ENCODE measurements around the gene ADAT2. TPM values are rescaled to one million over a fixed set of nuclear protein-coding genes. Genes with fewer than 3 reads are reported as not detected.

ADAT2 gene
- total and polyA plus RNA-seq, 2 donors (not counting 1 experiment from before 2014, with no cell fraction given): 13.6 to 16.0 TPM

DNA sequence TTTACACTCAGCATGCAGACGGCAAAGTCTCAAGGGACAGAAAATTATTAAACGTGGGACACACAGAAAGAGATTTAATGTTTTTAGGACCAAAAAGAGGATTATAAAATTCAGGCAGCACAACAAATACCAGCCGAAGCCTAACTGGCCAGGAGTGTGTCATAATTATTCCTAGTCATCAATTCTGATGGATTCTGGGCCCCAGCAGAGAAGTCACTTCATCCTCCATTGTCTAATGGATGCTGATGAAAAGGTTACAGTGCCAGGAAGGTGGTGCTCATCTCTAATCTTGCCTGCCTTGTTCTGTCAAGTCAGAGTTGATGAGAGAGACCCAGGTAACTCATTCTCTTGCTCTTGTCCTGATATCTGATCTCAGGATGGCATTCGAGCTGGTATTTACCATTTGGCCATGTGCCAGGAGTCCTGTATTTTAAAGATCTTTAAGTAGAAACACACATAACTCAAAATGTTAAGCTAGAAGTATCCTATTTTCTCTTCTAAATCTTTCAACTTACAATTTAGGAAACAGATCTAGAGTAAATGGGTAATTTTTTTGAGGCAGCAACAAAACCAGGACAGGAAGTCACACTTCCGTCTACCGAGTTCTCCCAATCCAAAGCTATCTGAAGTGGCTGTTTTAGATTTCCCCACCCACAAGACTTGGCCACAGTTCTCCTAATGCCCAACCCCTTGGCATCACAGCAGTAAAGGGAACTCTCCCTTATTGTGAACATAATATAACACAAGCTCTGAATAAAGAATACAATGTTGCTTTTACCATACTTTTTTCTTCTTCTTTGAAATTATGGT, 50.0 kb downstream of the ADAT2 start:
- Histone ChIP-seq H3K36me3 (replicated peaks in 1 of 2; ENCODE audit: control extremely low read depth in 1 of 2, control insufficient read depth in 1 of 2, extremely low read depth in 1 of 2, insufficient read depth in 2 of 2, low read length in 1 of 2) (no peaks in the 10 kb centered on the region), H3K9me3 (ENCODE audit: control extremely low read depth in 1 of 3, control insufficient read depth in 2 of 3, insufficient read depth in 1 of 3, low read length in 2 of 3) (no peaks in the 10 kb centered on the region), H3K4me3 (ENCODE audit: control extremely low read depth in 1 of 5, extremely low read depth in 1 of 5, insufficient read depth in 1 of 5, low read depth in 2 of 5, low read length in 4 of 5) (no peak overlapping the region), H2AFZ (ENCODE audit: insufficient read depth, low read depth, low read length, poor library complexity, severe bottlenecking) (peak overlapping the region; percentile 44), H4K20me1 (ENCODE audit: control insufficient read depth, insufficient read depth, low read length, poor library complexity, severe bottlenecking) (no peaks in the 10 kb centered on the region), H3K27ac (ENCODE audit: low read length in 2 of 2) (no peak overlapping the region), H3K9ac (ENCODE audit: low read length) (no peak overlapping the region), H3K4me1 (ENCODE audit: control insufficient read depth in 2 of 2, insufficient read depth in 2 of 2, low read length in 2 of 2) (peaks cover 0 to 2% of the 10 kb centered on the region in 2 donors), H3K27me3 (replicated peaks in 1 of 4; ENCODE audit: control extremely low read depth in 1 of 4, control insufficient read depth in 3 of 4, insufficient read depth in 4 of 4, low read length in 3 of 4) (no peaks in the 10 kb centered on the region), H3K79me2 (ENCODE audit: control insufficient read depth, insufficient read depth, low read length) (no peaks in the 10 kb centered on the region), H3K4me2 (replicated peaks; ENCODE audit: low read depth, low read length, poor library complexity, severe bottlenecking) (no peak overlapping the region)
- Mint-ChIP-seq H3K9me3 (ENCODE audit: insufficient read depth) (no peaks in the 10 kb centered on the region), H3K4me1 (peaks cover 14% of the 10 kb centered on the region), H3K4me3 (no peak overlapping the region), H3K27me3 (peaks cover 4% of the 10 kb centered on the region), H3K27ac (no peak overlapping the region)
- POLR2A ChIA-PET: no interaction called here
- DNase-seq (no peak), ATAC-seq (ENCODE audit: low read depth) (no peak)
- 54% methylated on average over 3 of the region's 6 CpGs for WGBS (ENCODE audit: insufficient coverage)
- CTCF ChIA-PET: no interaction called here
- intact Hi-C loops (cut with micrococcal nuclease): no loop called here
- TF ChIP-seq EZH2 (IDR thresholded peaks at IDR 0.05; ENCODE audit: borderline replicate concordance, insufficient read depth, low read depth, low read length, poor library complexity, severe bottlenecking): no peak
- TF ChIP-seq, protein P1, sequence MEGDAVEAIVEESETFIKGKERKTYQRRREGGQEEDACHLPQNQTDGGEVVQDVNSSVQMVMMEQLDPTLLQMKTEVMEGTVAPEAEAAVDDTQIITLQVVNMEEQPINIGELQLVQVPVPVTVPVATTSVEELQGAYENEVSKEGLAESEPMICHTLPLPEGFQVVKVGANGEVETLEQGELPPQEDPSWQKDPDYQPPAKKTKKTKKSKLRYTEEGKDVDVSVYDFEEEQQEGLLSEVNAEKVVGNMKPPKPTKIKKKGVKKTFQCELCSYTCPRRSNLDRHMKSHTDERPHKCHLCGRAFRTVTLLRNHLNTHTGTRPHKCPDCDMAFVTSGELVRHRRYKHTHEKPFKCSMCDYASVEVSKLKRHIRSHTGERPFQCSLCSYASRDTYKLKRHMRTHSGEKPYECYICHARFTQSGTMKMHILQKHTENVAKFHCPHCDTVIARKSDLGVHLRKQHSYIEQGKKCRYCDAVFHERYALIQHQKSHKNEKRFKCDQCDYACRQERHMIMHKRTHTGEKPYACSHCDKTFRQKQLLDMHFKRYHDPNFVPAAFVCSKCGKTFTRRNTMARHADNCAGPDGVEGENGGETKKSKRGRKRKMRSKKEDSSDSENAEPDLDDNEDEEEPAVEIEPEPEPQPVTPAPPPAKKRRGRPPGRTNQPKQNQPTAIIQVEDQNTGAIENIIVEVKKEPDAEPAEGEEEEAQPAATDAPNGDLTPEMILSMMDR (IDR thresholded peaks at IDR 0.05): no peak

DNA sequence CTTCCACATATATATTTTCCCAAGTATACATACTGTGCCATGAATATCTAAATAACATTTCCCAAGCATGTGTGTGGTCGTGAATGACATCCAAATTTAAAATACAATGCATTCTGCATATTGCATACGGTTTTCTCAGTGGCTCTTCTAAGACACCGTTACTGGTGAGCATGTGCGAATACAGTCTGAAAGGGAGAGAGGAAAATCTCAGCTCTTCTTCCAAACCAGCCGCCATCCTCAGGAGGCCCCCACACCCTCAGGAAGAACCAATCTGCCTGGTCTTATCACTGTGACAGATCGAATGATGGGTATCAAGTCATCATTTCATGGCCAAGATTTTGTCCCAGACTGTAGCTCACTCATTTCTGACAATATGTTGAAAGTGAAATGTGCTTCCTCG, 50.7 kb downstream of the ADAT2 start:
- TF ChIP-seq EZH2 (IDR thresholded peaks at IDR 0.05; ENCODE audit: borderline replicate concordance, insufficient read depth, low read depth, low read length, poor library complexity, severe bottlenecking): no peak
- TF ChIP-seq, protein P1 (IDR thresholded peaks at IDR 0.05): no peak
- intact Hi-C loops (cut with micrococcal nuclease): no loop called here
- H3K4me2 ChIP-seq (replicated peaks; ENCODE audit: low read depth, low read length, poor library complexity, severe bottlenecking): no peak overlapping the region
- no peaks in the 10 kb centered on the region for H3K27me3 Mint-ChIP-seq
- no peak overlapping the region for H3K27ac ChIP-seq (ENCODE audit: low read length in 2 of 2)
- ChIA-PET POLR2A (no interaction called here), CTCF (no interaction called here)
- no peak overlapping the region for H3K4me3 ChIP-seq (ENCODE audit: control extremely low read depth in 1 of 5, extremely low read depth in 1 of 5, insufficient read depth in 1 of 5, low read depth in 2 of 5, low read length in 4 of 5)
- H2AFZ ChIP-seq (ENCODE audit: insufficient read depth, low read depth, low read length, poor library complexity, severe bottlenecking): no peak overlapping the region
- ATAC-seq (ENCODE audit: low read depth) (no peak), DNase-seq (no peak)
- peaks cover 14% of the 10 kb centered on the region for H3K4me1 Mint-ChIP-seq
- no peaks in the 10 kb centered on the region for H4K20me1 ChIP-seq (ENCODE audit: control insufficient read depth, insufficient read depth, low read length, poor library complexity, severe bottlenecking)
- H3K4me3 Mint-ChIP-seq: no peak overlapping the region
- 94% methylated on average over 3 of the region's 7 CpGs for WGBS (ENCODE audit: insufficient coverage)
- H3K9me3 Mint-ChIP-seq (ENCODE audit: insufficient read depth): no peaks in the 10 kb centered on the region
- H3K27me3 ChIP-seq (replicated peaks in 1 of 4; ENCODE audit: control extremely low read depth in 1 of 4, control insufficient read depth in 3 of 4, insufficient read depth in 4 of 4, low read length in 3 of 4): no peaks in the 10 kb centered on the region
- no peaks in the 10 kb centered on the region for H3K79me2 ChIP-seq (ENCODE audit: control insufficient read depth, insufficient read depth, low read length)
- no peak overlapping the region for H3K27ac Mint-ChIP-seq
- no peak overlapping the region for H3K9ac ChIP-seq (ENCODE audit: low read length)
- H3K36me3 ChIP-seq (replicated peaks in 1 of 2; ENCODE audit: control extremely low read depth in 1 of 2, control insufficient read depth in 1 of 2, extremely low read depth in 1 of 2, insufficient read depth in 2 of 2, low read length in 1 of 2): no peaks in the 10 kb centered on the region
- peaks cover 0 to 2% of the 10 kb centered on the region in 2 donors for H3K4me1 ChIP-seq (ENCODE audit: control insufficient read depth in 2 of 2, insufficient read depth in 2 of 2, low read length in 2 of 2)
- no peaks in the 10 kb centered on the region for H3K9me3 ChIP-seq (ENCODE audit: control extremely low read depth in 1 of 3, control insufficient read depth in 2 of 3, insufficient read depth in 1 of 3, low read length in 2 of 3)

Data from B cell (primary cell).